HCT116 (cell line): Measurements from ENCODE around the gene CAMKMT.

ENCODE experiments used
- EZH2phosphoT487 ChIP-seq: fragments of 200-600 bp; IDR thresholded peaks from 2 replicates; pipeline ENCODE4 v1.6.1; 2018; ENCODE audit warnings: antibody characterized with exemption, borderline replicate concordance
- JUND ChIP-seq: IDR thresholded peaks from 2 replicates; pipeline ENCODE4 v1.6.1; 2012
- POLR2A ChIP-seq: IDR thresholded peaks from 2 replicates; pipeline ENCODE4 v1.7.0; 2011; ENCODE audit warnings: borderline replicate concordance; ENCODE audit not compliant: insufficient read depth, insufficient read length; ENCODE audit errors: extremely low read depth
- POLR2AphosphoS5 ChIP-seq: IDR thresholded peaks from 2 replicates; pipeline ENCODE4 v1.6.1; 2011; ENCODE audit warnings: mild to moderate bottlenecking, low read depth, low read length, moderate library complexity
- RAD21 ChIP-seq: IDR thresholded peaks from 2 replicates; pipeline ENCODE4 v1.6.1; 2012; ENCODE audit warnings: low read depth, mild to moderate bottlenecking
- SIN3A ChIP-seq: IDR thresholded peaks from 2 replicates; pipeline ENCODE4 v1.6.1; 2012; ENCODE audit warnings: low read depth
- TF ChIP-seq, protein P1 (sequence below), 3 experiments: fragments of 200-600 bp in 1 of 3; sonication (generic) in 1 of 3; IDR thresholded peaks in 2 of 3; conservative IDR thresholded peaks in 1 of 3; 2 replicates each; pipeline ENCODE4 v1.5.1; 2012 to 2017; ENCODE audit warnings: low read depth in 2 of 3, low read length in 2 of 3, antibody characterized with exemption in 1 of 3, borderline replicate concordance in 1 of 3, control low read depth in 1 of 3, mild to moderate bottlenecking in 1 of 3, mixed read lengths in 1 of 3, mixed run types in 1 of 3, moderate library complexity in 1 of 3; ENCODE audit not compliant: insufficient read depth in 1 of 3
- TF ChIP-seq, protein P2 (sequence below): IDR thresholded peaks from 2 replicates; pipeline ENCODE4 v1.6.1; 2012; ENCODE audit warnings: low read depth

DNA sequence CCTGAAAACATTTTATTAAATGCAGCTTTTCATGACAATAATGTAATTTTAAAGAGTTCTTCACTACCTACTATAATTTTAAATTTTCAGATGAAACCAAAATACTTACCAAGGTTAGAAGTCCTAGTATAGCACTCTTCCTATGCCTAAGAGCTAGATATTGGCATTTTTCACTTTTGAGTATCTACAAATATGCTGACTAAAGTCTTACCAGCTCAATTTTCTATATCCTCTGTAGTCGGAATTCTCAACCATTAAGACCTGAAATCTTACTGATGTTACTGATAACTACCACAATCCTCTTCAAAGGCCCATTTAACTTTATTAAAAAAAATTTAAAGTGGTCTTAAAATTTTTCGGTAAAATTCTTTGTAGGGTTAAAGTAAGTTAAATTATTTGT is 32.4 kb upstream of the CAMKMT start:
- TF ChIP-seq POLR2AphosphoS5 = no peak
- TF ChIP-seq, protein P1, sequence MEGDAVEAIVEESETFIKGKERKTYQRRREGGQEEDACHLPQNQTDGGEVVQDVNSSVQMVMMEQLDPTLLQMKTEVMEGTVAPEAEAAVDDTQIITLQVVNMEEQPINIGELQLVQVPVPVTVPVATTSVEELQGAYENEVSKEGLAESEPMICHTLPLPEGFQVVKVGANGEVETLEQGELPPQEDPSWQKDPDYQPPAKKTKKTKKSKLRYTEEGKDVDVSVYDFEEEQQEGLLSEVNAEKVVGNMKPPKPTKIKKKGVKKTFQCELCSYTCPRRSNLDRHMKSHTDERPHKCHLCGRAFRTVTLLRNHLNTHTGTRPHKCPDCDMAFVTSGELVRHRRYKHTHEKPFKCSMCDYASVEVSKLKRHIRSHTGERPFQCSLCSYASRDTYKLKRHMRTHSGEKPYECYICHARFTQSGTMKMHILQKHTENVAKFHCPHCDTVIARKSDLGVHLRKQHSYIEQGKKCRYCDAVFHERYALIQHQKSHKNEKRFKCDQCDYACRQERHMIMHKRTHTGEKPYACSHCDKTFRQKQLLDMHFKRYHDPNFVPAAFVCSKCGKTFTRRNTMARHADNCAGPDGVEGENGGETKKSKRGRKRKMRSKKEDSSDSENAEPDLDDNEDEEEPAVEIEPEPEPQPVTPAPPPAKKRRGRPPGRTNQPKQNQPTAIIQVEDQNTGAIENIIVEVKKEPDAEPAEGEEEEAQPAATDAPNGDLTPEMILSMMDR (IDR thresholded peaks at IDR 0.05 in 2 of 3, conservative IDR thresholded peaks at IDR 0.05 in 1 of 3; ENCODE audit: borderline replicate concordance in 1 of 3, insufficient read depth in 1 of 3, low read depth in 2 of 3, low read length in 2 of 3) = no peak
- TF ChIP-seq EZH2phosphoT487 = no peak
- no peak for TF ChIP-seq SIN3A
- no peak for TF ChIP-seq POLR2A
- TF ChIP-seq JUND = no peak
- TF ChIP-seq, protein P2, sequence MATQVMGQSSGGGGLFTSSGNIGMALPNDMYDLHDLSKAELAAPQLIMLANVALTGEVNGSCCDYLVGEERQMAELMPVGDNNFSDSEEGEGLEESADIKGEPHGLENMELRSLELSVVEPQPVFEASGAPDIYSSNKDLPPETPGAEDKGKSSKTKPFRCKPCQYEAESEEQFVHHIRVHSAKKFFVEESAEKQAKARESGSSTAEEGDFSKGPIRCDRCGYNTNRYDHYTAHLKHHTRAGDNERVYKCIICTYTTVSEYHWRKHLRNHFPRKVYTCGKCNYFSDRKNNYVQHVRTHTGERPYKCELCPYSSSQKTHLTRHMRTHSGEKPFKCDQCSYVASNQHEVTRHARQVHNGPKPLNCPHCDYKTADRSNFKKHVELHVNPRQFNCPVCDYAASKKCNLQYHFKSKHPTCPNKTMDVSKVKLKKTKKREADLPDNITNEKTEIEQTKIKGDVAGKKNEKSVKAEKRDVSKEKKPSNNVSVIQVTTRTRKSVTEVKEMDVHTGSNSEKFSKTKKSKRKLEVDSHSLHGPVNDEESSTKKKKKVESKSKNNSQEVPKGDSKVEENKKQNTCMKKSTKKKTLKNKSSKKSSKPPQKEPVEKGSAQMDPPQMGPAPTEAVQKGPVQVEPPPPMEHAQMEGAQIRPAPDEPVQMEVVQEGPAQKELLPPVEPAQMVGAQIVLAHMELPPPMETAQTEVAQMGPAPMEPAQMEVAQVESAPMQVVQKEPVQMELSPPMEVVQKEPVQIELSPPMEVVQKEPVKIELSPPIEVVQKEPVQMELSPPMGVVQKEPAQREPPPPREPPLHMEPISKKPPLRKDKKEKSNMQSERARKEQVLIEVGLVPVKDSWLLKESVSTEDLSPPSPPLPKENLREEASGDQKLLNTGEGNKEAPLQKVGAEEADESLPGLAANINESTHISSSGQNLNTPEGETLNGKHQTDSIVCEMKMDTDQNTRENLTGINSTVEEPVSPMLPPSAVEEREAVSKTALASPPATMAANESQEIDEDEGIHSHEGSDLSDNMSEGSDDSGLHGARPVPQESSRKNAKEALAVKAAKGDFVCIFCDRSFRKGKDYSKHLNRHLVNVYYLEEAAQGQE = no peak
- no peak for TF ChIP-seq RAD21
